Activated B cell treated with CpG ODN at 0.5 μM for 24 hours (primary cell): ENCODE data around the gene RASGRP1. TPM values are rescaled to one million over a fixed set of nuclear protein-coding genes. Genes with fewer than 3 reads are reported as not detected.

Source experiments
- ATAC-seq: fragments of 200-7000 bp; cut with Tn5 transposase; one replicate; pipeline ENCODE4 v1.10.0; 2021; ENCODE audit warnings: low read depth, mild to moderate bottlenecking, moderate library complexity
- CTCF ChIA-PET: fragments of 350-600 bp; sonication (Branson Sonifier 250); formaldehyde crosslinking; loops from one replicate; lab custom pipeline; 2021; ENCODE audit warnings: antibody characterized with exemption; lab: Charles Lee
- POLR2A ChIA-PET: fragments of 350-600 bp; sonication (Branson Sonifier 250); formaldehyde crosslinking; loops from one replicate; lab custom pipeline; 2021; ENCODE audit warnings: antibody characterized with exemption; lab: Charles Lee
- DNase-seq: peaks from one replicate; pipeline ENCODE4 v3.0.0; 2022
- H3K27ac Mint-ChIP-seq: one replicate; pipeline ENCODE4 v1.8.0; 2020; ENCODE audit warnings: mixed read lengths
- H3K27me3 Mint-ChIP-seq: one replicate; pipeline ENCODE4 v1.8.0; 2021; ENCODE audit warnings: mixed read lengths
- H3K36me3 Mint-ChIP-seq: one replicate; pipeline ENCODE4 v1.8.0; 2021; ENCODE audit warnings: low read depth, mixed read lengths
- H3K4me1 Mint-ChIP-seq: one replicate; pipeline ENCODE4 v1.8.0; 2021; ENCODE audit warnings: mixed read lengths
- H3K4me3 Mint-ChIP-seq: one replicate; pipeline ENCODE4 v1.8.0; 2020; ENCODE audit warnings: mild to moderate bottlenecking, mixed read lengths
- H3K9me3 Mint-ChIP-seq: one replicate; pipeline ENCODE4 v1.8.0; 2020; ENCODE audit warnings: mixed read lengths
- intact Hi-C: fragments of 100-400 bp; cut with micrococcal nuclease; formaldehyde crosslinking; loops from one replicate; pipeline ENCODE4 v1.15.1; 2024
- total RNA-seq: library from RNA; stranded (reverse); gene quantifications from 2 replicates; pipeline ENCODE4 v1.2.3, GENCODE V29; 2022
- TF ChIP-seq, protein P1 (sequence below): fragments of 200-600 bp; IDR thresholded peaks from one replicate; pipeline ENCODE4 v1.8.0; 2022; ENCODE audit warnings: antibody characterized with exemption, mild to moderate bottlenecking

RASGRP1 gene
- 37.7 and 39.2 TPM in 2 replicates for total RNA-seq

DNA sequence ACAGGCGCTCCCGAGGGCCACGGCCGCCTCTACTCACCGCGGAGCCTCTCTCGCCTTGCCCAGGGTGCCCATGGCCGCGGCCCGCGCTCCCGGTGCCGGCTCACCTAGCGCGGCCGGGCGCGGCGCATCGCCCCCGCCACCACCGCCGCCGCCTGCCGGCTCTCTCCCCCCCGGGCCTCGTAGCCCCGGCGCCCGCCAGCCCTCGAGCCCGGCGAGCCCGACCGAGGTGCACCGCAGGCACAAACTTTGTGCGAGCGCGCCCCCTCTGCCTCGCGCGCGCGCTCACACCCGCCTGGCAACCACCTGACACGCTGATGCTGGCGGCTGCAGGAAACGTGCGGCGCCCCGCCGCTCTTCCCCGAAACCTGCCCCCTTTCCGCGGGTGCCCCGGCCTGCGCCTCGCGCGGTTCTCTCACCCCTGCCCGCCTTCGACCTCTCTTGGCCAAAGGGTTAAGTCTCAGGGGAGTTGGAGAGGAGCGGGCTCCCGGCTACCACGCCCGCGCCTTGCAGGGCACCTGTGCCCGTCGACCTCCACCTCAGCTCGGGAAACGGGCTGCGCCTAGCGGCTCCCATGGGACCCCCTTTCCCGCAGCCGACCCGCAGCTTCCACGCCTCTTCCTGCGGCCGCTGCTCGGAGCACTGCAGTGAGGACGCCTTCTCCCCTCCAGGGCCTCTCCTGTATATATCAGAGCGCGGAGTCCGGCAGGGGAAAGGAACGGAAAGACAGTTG lies at the start of gene RASGRP1:
Gene RASGRP1 (minus strand): TSS at position 258 of the 730 bp plus-strand sequence. CDS start 186 bp downstream, at position 72.
- H3K4me1 Mint-ChIP-seq = peaks cover 48% of the 10 kb centered on the region
- H3K36me3 Mint-ChIP-seq = peaks cover 15% of the 10 kb centered on the region
- peak within 1 kb of the TSS; percentile 90 for H3K4me3 Mint-ChIP-seq
- ChIA-PET POLR2A (interaction anchor here (0.9 to 4.7 kb wide), 17 partner anchors 13 to 126 kb away, joined by 3 to 135 read pairs (median 7); partner anchors contain the start of gene FAM98B), CTCF (interaction anchor here (0.7 to 6.3 kb wide), 44 partner anchors 9 to 135 kb away, joined by 3 to 218 read pairs (median 5); partner anchors contain the start of gene FAM98B)
- ATAC-seq (peak; percentile 81), DNase-seq (peak; percentile 82)
- intact Hi-C loops = loop anchor here (1.0 to 5.0 kb wide), 10 partner anchors 22 to 312 kb away; partner anchors contain the start of genes FAM98B and SPRED1
- H3K9me3 Mint-ChIP-seq = no peaks in the 10 kb centered on the region
- TF ChIP-seq, protein P1, sequence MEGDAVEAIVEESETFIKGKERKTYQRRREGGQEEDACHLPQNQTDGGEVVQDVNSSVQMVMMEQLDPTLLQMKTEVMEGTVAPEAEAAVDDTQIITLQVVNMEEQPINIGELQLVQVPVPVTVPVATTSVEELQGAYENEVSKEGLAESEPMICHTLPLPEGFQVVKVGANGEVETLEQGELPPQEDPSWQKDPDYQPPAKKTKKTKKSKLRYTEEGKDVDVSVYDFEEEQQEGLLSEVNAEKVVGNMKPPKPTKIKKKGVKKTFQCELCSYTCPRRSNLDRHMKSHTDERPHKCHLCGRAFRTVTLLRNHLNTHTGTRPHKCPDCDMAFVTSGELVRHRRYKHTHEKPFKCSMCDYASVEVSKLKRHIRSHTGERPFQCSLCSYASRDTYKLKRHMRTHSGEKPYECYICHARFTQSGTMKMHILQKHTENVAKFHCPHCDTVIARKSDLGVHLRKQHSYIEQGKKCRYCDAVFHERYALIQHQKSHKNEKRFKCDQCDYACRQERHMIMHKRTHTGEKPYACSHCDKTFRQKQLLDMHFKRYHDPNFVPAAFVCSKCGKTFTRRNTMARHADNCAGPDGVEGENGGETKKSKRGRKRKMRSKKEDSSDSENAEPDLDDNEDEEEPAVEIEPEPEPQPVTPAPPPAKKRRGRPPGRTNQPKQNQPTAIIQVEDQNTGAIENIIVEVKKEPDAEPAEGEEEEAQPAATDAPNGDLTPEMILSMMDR = no peak
- peak within 1 kb of the TSS; percentile 88 for H3K27ac Mint-ChIP-seq
- no peaks in the 10 kb centered on the region for H3K27me3 Mint-ChIP-seq

- Mint-ChIP-seq H3K36me3 (no peaks in the 10 kb centered on the region), H3K4me1 (peaks cover 35% of the 10 kb centered on the region), H3K27me3 (no peaks in the 10 kb centered on the region), H3K4me3 (no peak overlapping the region), H3K9me3 (no peaks in the 10 kb centered on the region), H3K27ac (no peak overlapping the region)
- ChIA-PET POLR2A (interaction anchor here (2.6 kb wide), 1 partner anchor 39 kb away, joined by 11 read pairs; no protein-coding TSS in a partner anchor), CTCF (no interaction called here)
- TF ChIP-seq, protein P1 = no peak
- ATAC-seq = no peak
- intact Hi-C loops = no loop called here
- no peak for DNase-seq
These were observed 48.5 kb upstream of the RASGRP1 start for GRCh38 chr15:38613085-38613484.

DNA sequence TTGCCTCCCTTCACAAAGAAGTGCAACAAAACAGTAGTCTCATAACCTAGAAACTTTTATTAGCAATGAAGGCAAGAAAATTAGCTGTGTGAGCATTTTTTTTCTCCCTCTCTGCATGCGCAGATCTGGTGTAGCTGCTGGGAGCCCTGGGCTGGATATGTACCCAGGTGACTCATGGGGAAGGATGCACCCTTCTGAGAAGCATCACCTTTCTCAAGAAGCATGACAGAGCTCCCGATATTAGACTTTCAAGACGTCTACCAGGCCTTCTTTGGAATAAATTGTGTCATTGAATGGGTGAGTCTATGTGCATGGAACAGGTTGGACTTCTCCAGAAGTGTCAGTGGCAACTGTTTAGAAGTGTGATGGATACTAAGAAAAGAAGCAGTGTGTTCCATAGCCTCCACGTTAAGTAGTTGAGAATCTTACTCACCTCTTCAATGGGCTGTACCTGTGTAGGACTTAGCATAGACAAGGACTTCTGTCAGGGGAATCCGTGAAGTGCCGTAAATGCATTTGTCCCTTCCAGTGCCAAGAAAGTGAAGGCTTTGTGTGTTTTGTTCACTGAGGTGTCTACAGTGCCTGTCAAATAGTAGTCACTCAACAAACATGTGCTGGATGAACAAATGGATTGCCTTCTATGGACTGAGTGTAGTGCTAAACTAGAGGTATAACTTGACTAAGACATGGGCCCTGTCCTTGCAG lies 47.7 kb upstream of the RASGRP1 start:
- Mint-ChIP-seq H3K36me3 (no peaks in the 10 kb centered on the region), H3K27me3 (no peaks in the 10 kb centered on the region), H3K9me3 (no peaks in the 10 kb centered on the region), H3K4me1 (peaks cover 35% of the 10 kb centered on the region), H3K4me3 (no peak overlapping the region), H3K27ac (peak overlapping the region; percentile 6)
- intact Hi-C loops = no loop called here
- ATAC-seq (no peak), DNase-seq (no peak)
- TF ChIP-seq, protein P1 = no peak
- CTCF ChIA-PET = interaction anchor here (1.6 kb wide), 1 partner anchor 48 kb away, joined by 6 read pairs; the partner anchor contains the start of gene RASGRP1
- POLR2A ChIA-PET = interaction anchor here (0.9 to 2.6 kb wide), 4 partner anchors 8 to 159 kb away, joined by 3 to 11 read pairs (median 6); partner anchors contain the start of genes FAM98B and RASGRP1

DNA sequence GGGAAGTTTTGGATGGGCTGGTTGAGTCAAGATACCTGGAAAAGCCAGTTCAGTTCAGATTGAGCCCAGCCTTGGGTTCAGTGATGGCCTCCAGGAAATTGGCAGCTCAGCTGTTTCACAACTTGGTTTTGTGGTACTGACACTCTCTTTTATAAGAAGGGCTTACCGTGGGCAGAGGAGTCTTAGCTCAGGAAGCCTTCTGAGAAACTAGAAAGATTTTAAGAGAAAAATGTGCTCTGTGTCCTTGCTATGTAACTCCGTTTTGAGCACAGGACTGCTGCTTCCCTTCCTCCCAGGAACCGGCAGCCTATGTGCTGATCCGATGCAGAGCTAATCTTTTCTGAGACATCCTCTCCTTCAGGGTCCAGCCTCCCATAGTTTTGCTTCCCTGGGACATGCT lies 46.6 kb upstream of the RASGRP1 start:
- DNase-seq = no peak
- TF ChIP-seq, protein P1 = no peak
- H3K4me1 Mint-ChIP-seq = peaks cover 35% of the 10 kb centered on the region
- no peaks in the 10 kb centered on the region for H3K9me3 Mint-ChIP-seq
- peak overlapping the region; percentile 13 for H3K27ac Mint-ChIP-seq
- no peaks in the 10 kb centered on the region for H3K27me3 Mint-ChIP-seq
- no peak overlapping the region for H3K4me3 Mint-ChIP-seq
- ChIA-PET POLR2A (interaction anchor here (0.9 to 2.6 kb wide), 5 partner anchors 9 to 158 kb away, joined by 3 to 11 read pairs (median 8); partner anchors contain the start of genes FAM98B and RASGRP1), CTCF (interaction anchor here (1.1 to 1.6 kb wide), 2 partner anchors 47 to 73 kb away, joined by 4 to 6 read pairs; partner anchors contain the start of gene RASGRP1)
- intact Hi-C loops = loop anchor here (2.0 kb wide), 3 partner anchors 16 to 60 kb away; partner anchors contain the start of gene RASGRP1
- H3K36me3 Mint-ChIP-seq = no peaks in the 10 kb centered on the region
- ATAC-seq = peak; percentile 36
